SK-N-SH treated with all-trans-retinoic acid at 6 μM for 48 hours (cell line): ENCODE results near the gene RNF25.

Source experiments
- ATAC-seq: fragments of 200-7000 bp; cut with Tn5 transposase; 3 replicates; pipeline ENCODE4 v1.9.1; 2020; ENCODE audit warnings: mild to moderate bottlenecking, moderate library complexity
- ARNTL ChIP-seq: fragments of 450-650 bp; formaldehyde crosslinking; IDR thresholded peaks from 2 replicates; pipeline ENCODE4 v1.5.0; 2020; ENCODE audit warnings: low read depth, mild to moderate bottlenecking, moderate library complexity, borderline replicate concordance
- BACH2 ChIP-seq: fragments of 250-450 bp; sonication (Bioruptor Pico); IDR thresholded peaks from 2 replicates; pipeline ENCODE4 v1.9.0; 2021; ENCODE audit warnings: mild to moderate bottlenecking, borderline replicate concordance
- CREB5 ChIP-seq: fragments of 250-450 bp; sonication (Bioruptor Pico); IDR thresholded peaks from 2 replicates; pipeline ENCODE4 v1.5.1; 2020; ENCODE audit warnings: low read depth, mild to moderate bottlenecking, moderate library complexity
- CSDC2 ChIP-seq: fragments of 250-450 bp; sonication (Bioruptor Pico); IDR thresholded peaks from 2 replicates; pipeline ENCODE4 v1.5.0; 2020; ENCODE audit warnings: mild to moderate bottlenecking, moderate library complexity
- CSRNP3 ChIP-seq: fragments of 250-450 bp; sonication (Bioruptor Pico); IDR thresholded peaks from 2 replicates; pipeline ENCODE4 v1.5.1; 2021; ENCODE audit warnings: mild to moderate bottlenecking, moderate library complexity
- ESRRG ChIP-seq: fragments of 250-450 bp; sonication (Bioruptor Pico); IDR thresholded peaks from 2 replicates; pipeline ENCODE4 v1.6.1; 2021; ENCODE audit warnings: mild to moderate bottlenecking
- ISL1 ChIP-seq: fragments of 250-450 bp; sonication (Bioruptor Pico); IDR thresholded peaks from 2 replicates; pipeline ENCODE4 v2.1.2; 2022; ENCODE audit warnings: mild to moderate bottlenecking, moderate library complexity
- PATZ1 ChIP-seq: fragments of 250-450 bp; sonication (Bioruptor Pico); IDR thresholded peaks from 2 replicates; pipeline ENCODE4 v1.8.0; 2020; ENCODE audit warnings: mild to moderate bottlenecking, moderate library complexity, borderline replicate concordance
- POU6F1 ChIP-seq: fragments of 250-450 bp; sonication (Bioruptor Pico); IDR thresholded peaks from 2 replicates; pipeline ENCODE4 v1.8.0; 2021; ENCODE audit warnings: low read depth, mild to moderate bottlenecking, moderate library complexity, borderline replicate concordance
- TOX ChIP-seq: fragments of 250-450 bp; sonication (Bioruptor Pico); IDR thresholded peaks from 2 replicates; pipeline ENCODE4 v1.8.0; 2021; ENCODE audit warnings: mild to moderate bottlenecking, moderate library complexity, borderline replicate concordance
- TSHZ2 ChIP-seq: fragments of 250-450 bp; sonication (Bioruptor Pico); IDR thresholded peaks from 2 replicates; pipeline ENCODE4 v1.5.0; 2020; ENCODE audit warnings: mild to moderate bottlenecking, moderate library complexity
- ZFP3 ChIP-seq: fragments of 250-450 bp; sonication (Bioruptor Pico); IDR thresholded peaks from 2 replicates; pipeline ENCODE4 v1.5.0; 2020; ENCODE audit warnings: mild to moderate bottlenecking, moderate library complexity
- ZFP30 ChIP-seq: fragments of 450-650 bp; formaldehyde crosslinking; IDR thresholded peaks from 2 replicates; pipeline ENCODE4 v1.5.0; 2022; ENCODE audit warnings: mild to moderate bottlenecking, moderate library complexity
- ZNF70 ChIP-seq: fragments of 450-650 bp; formaldehyde crosslinking; IDR thresholded peaks from 2 replicates; pipeline ENCODE4 v1.5.0; 2020; ENCODE audit warnings: mild to moderate bottlenecking, moderate library complexity
- ZNF8 ChIP-seq: fragments of 450-650 bp; formaldehyde crosslinking; IDR thresholded peaks from 2 replicates; pipeline ENCODE4 v1.5.0; 2020; ENCODE audit warnings: mild to moderate bottlenecking, moderate library complexity

RNF25 gene

GRCh38 chr2:218645126-218645525 is 26.7 kb downstream of the RNF25 start:
- ATAC-seq, result no peak
- no peak for TF ChIP-seq ESRRG (CRISPR knock-in tag)
- TF ChIP-seq ZNF8, result no peak
- TF ChIP-seq ZFP30 (CRISPR knock-in tag), result no peak
- no peak for TF ChIP-seq TSHZ2
- TF ChIP-seq ARNTL (CRISPR knock-in tag), result no peak
- no peak for TF ChIP-seq TOX (CRISPR knock-in tag)
- TF ChIP-seq PATZ1 (CRISPR knock-in tag), result no peak
- no peak for TF ChIP-seq CSRNP3 (CRISPR knock-in tag)
- no peak for TF ChIP-seq ZNF70 (CRISPR knock-in tag)

- TF ChIP-seq PATZ1 (CRISPR knock-in tag) (no peak), ZNF70 (CRISPR knock-in tag) (no peak), TSHZ2 (no peak), POU6F1 (CRISPR knock-in tag) (no peak), ZFP30 (CRISPR knock-in tag) (no peak), ESRRG (CRISPR knock-in tag) (no peak), CSDC2 (no peak), BACH2 (CRISPR knock-in tag) (no peak)
- no peak for ATAC-seq
These were observed 27.1 kb downstream of the RNF25 start for GRCh38 chr2:218644721-218645120.

- TF ChIP-seq ZFP30 (CRISPR knock-in tag), result no peak
- TF ChIP-seq ZFP3, result no peak
- no peak for TF ChIP-seq CREB5
- TF ChIP-seq ISL1 (CRISPR knock-in tag), result no peak
- no peak for TF ChIP-seq TOX (CRISPR knock-in tag)
- no peak for TF ChIP-seq CSDC2
- no peak for TF ChIP-seq CSRNP3 (CRISPR knock-in tag)
- no peak for ATAC-seq
These were observed 28.0 kb downstream of the RNF25 start for GRCh38 chr2:218643751-218644310.
